H1 (cell line): ENCODE measurements around the gene HSPA12A. TPM values are rescaled to one million over a fixed set of nuclear protein-coding genes. Genes with fewer than 3 reads are reported as not detected.

Experiments
- CTCF ChIA-PET: fragments of 300-600 bp; sonication (Branson Sonifier 250); formaldehyde crosslinking; loops from one replicate; lab custom pipeline; 2021; ENCODE audit not compliant: partially characterized antibody; lab: Charles Lee
- POLR2A ChIA-PET: fragments of 300-600 bp; sonication (Branson Sonifier 250); formaldehyde crosslinking; loops from one replicate; lab custom pipeline; 2021; ENCODE audit warnings: inconsistent platforms; ENCODE audit not compliant: partially characterized antibody; lab: Charles Lee
- DNase-seq, 2 experiments: peaks; one replicate each; pipeline versions ENCODE4 v3.0.0 to v3.0.0-alpha.2; 2010 to 2022; ENCODE audit warnings: low spot score in 2 of 2, low read depth in 1 of 2, mixed read lengths in 1 of 2
- FAIRE-seq: peaks from 2 replicates; lab custom pipeline; 2011; peaks lifted over from hg19 to GRCh38; lab: Jason Lieb, UNC
- H2AFZ ChIP-seq: 2 replicates; pipeline ENCODE4 v1.8.1; 2012; ENCODE audit warnings: low read length, inconsistent platforms
- H2AK5ac ChIP-seq: 2 replicates; pipeline ENCODE4 v1.6.1; 2013; ENCODE audit warnings: low read depth, low read length
- H2BK120ac ChIP-seq: replicated peaks from 2 replicates; pipeline ENCODE3; 2013; ENCODE audit warnings: low read depth, low read length, inconsistent platforms
- H2BK12ac ChIP-seq: 2 replicates; pipeline ENCODE4 v1.6.1; 2013; ENCODE audit warnings: low read depth, low read length
- H2BK15ac ChIP-seq: 2 replicates; pipeline ENCODE4 v1.6.1; 2013; ENCODE audit warnings: low read length
- H2BK20ac ChIP-seq: 2 replicates; pipeline ENCODE4 v1.6.1; 2013; ENCODE audit warnings: low read length
- H2BK5ac ChIP-seq: 2 replicates; pipeline ENCODE4 v1.6.1; 2013; ENCODE audit warnings: low read depth, low read length
- H3K14ac ChIP-seq: 2 replicates; pipeline ENCODE4 v1.6.1; 2013; ENCODE audit warnings: inconsistent platforms; ENCODE audit not compliant: insufficient read length
- H3K18ac ChIP-seq: 2 replicates; pipeline ENCODE4 v1.6.1; 2013; ENCODE audit warnings: low read length; ENCODE audit errors: extremely low read depth
- H3K23ac ChIP-seq: 2 replicates; pipeline ENCODE4 v1.6.1; 2013; ENCODE audit warnings: inconsistent platforms; ENCODE audit not compliant: insufficient read length
- H3K23me2 ChIP-seq: 2 replicates; pipeline ENCODE4 v1.6.1; 2013; ENCODE audit warnings: low read depth, low read length
- H3K27ac ChIP-seq: 2 replicates; pipeline ENCODE4 v1.6.1; 2011; ENCODE audit warnings: low read depth, low read length, inconsistent platforms
- H3K27me3 ChIP-seq, 4 experiments: replicated peaks in 1 of 4; 1 replicate in 1 of 4; 2 replicates in 3 of 4; pipeline versions ENCODE4 v1.6.1 to v1.8.1; 2011 to 2013; ENCODE audit warnings: low read length in 3 of 4, mild to moderate bottlenecking in 3 of 4, inconsistent platforms in 2 of 4, mixed read lengths in 2 of 4, moderate library complexity in 1 of 4; ENCODE audit not compliant: control insufficient read depth in 3 of 4, insufficient read depth in 3 of 4; ENCODE audit errors: extremely low read depth in 1 of 4
- H3K36me3 ChIP-seq, 4 experiments: 2 replicates each; pipeline versions ENCODE4 v1.6.1 to v1.8.1; 2011 to 2013; ENCODE audit warnings: mild to moderate bottlenecking in 4 of 4, low read length in 3 of 4, moderate library complexity in 2 of 4, control low read depth in 1 of 4, inconsistent platforms in 1 of 4; ENCODE audit not compliant: insufficient read depth in 4 of 4, control insufficient read depth in 2 of 4
- H3K4ac ChIP-seq: replicated peaks from 2 replicates; pipeline ENCODE3; 2013; ENCODE audit warnings: low read length, low read depth, mixed read lengths, inconsistent platforms; ENCODE audit not compliant: insufficient read length
- H3K4me1 ChIP-seq, 4 experiments: replicated peaks in 1 of 4; 1 replicate in 1 of 4; 2 replicates in 3 of 4; pipeline versions ENCODE4 v1.6.1 to v1.8.1; 2011 to 2013; ENCODE audit warnings: low read length in 3 of 4, inconsistent platforms in 2 of 4, mixed read lengths in 1 of 4; ENCODE audit not compliant: insufficient read depth in 4 of 4, control insufficient read depth in 3 of 4
- H3K4me2 ChIP-seq, 2 experiments: 2 replicates each; pipeline versions ENCODE4 v1.6.1 to v1.8.1; 2011 to 2013; ENCODE audit warnings: low read depth in 2 of 2, low read length in 2 of 2, control low read depth in 1 of 2, inconsistent platforms in 1 of 2, mild to moderate bottlenecking in 1 of 2; ENCODE audit not compliant: insufficient read depth in 1 of 2
- H3K4me3 ChIP-seq, 4 experiments: fragments of 200-600, 300-600 bp in 1 of 4; sonication (generic), shearing (Covaris generic), sonication (Bioruptor Twin) in 1 of 4; 2 replicates each; pipeline versions ENCODE4 v1.5.1 to v1.8.1; 2011 to 2016; ENCODE audit warnings: low read length in 4 of 4, low read depth in 3 of 4, control low read depth in 2 of 4, inconsistent platforms in 2 of 4, mild to moderate bottlenecking in 2 of 4, mixed read lengths in 1 of 4, moderate library complexity in 1 of 4; ENCODE audit not compliant: insufficient read depth in 2 of 4; ENCODE audit errors: extremely low read depth in 1 of 4
- H3K56ac ChIP-seq: replicated peaks from 2 replicates; pipeline ENCODE3; 2013; ENCODE audit warnings: low read depth, mild to moderate bottlenecking, mixed read lengths, low read length, inconsistent platforms; ENCODE audit not compliant: insufficient read length
- H3K79me1 ChIP-seq: 2 replicates; pipeline ENCODE4 v1.6.1; 2013; ENCODE audit warnings: low read depth, low read length, control low read depth
- H3K79me2 ChIP-seq, 2 experiments: 2 replicates each; pipeline versions ENCODE4 v1.6.1 to v1.8.1; 2012 to 2013; ENCODE audit warnings: low read length in 2 of 2, mild to moderate bottlenecking in 2 of 2, inconsistent platforms in 1 of 2; ENCODE audit not compliant: insufficient read depth in 2 of 2, control insufficient read depth in 1 of 2
- H3K9ac ChIP-seq, 4 experiments: replicated peaks in 1 of 4; 1 replicate in 1 of 4; 2 replicates in 3 of 4; pipeline versions ENCODE4 v1.6.1 to v1.8.1; 2011 to 2013; ENCODE audit warnings: low read depth in 3 of 4, low read length in 3 of 4, control low read depth in 2 of 4, mild to moderate bottlenecking in 2 of 4, moderate library complexity in 2 of 4, inconsistent platforms in 1 of 4; ENCODE audit errors: extremely low read depth in 1 of 4
- H3K9me3 ChIP-seq, 2 experiments: 2 replicates each; pipeline versions ENCODE4 v1.6.1 to v1.8.1; 2012 to 2013; ENCODE audit warnings: mild to moderate bottlenecking in 2 of 2, moderate library complexity in 2 of 2, control low read depth in 1 of 2, inconsistent platforms in 1 of 2, low read depth in 1 of 2, low read length in 1 of 2, mixed read lengths in 1 of 2; ENCODE audit not compliant: insufficient read depth in 2 of 2
- H4K20me1 ChIP-seq, 2 experiments: replicated peaks in 1 of 2; 2 replicates each; pipeline versions ENCODE3 to v1.8.1; 2011 to 2013; ENCODE audit warnings: inconsistent platforms in 2 of 2, low read length in 2 of 2, mild to moderate bottlenecking in 1 of 2; ENCODE audit not compliant: insufficient read depth in 2 of 2, control insufficient read depth in 1 of 2
- H4K5ac ChIP-seq: 2 replicates; pipeline ENCODE4 v1.6.1; 2013; ENCODE audit warnings: low read length, low read depth, mixed read lengths, inconsistent platforms; ENCODE audit not compliant: insufficient read length
- H4K8ac ChIP-seq: 2 replicates; pipeline ENCODE4 v1.8.0; 2013; ENCODE audit warnings: mild to moderate bottlenecking, moderate library complexity, low read length, inconsistent platforms; ENCODE audit not compliant: insufficient read depth; ENCODE audit errors: extremely low read depth
- H4K91ac ChIP-seq: replicated peaks from 2 replicates; pipeline ENCODE3; 2013; ENCODE audit warnings: low read length, mixed read lengths, inconsistent platforms; ENCODE audit not compliant: insufficient read length
- BRCA1 ChIP-seq: IDR thresholded peaks from 2 replicates; pipeline ENCODE4 v1.6.1; 2012; ENCODE audit warnings: low read depth, low read length, improper control_type of control experiment
- JUN ChIP-seq: IDR thresholded peaks from 2 replicates; pipeline ENCODE4 v1.6.1; 2011; ENCODE audit warnings: low read depth, mild to moderate bottlenecking, improper control_type of control experiment, low read length
- NRF1 ChIP-seq: IDR thresholded peaks from 2 replicates; pipeline ENCODE4 v1.6.1; 2011; ENCODE audit warnings: mild to moderate bottlenecking, low read depth, low read length, improper control_type of control experiment
- POLR2A ChIP-seq, 2 experiments: IDR thresholded peaks; 1 replicate in 1 of 2; 2 replicates in 1 of 2; pipeline ENCODE4 v1.6.1; 2011; ENCODE audit warnings: low read depth in 2 of 2, low read length in 2 of 2, mild to moderate bottlenecking in 2 of 2; ENCODE audit errors: control extremely low read depth in 1 of 2
- POLR2AphosphoS5 ChIP-seq: IDR thresholded peaks from 2 replicates; pipeline ENCODE4 v1.6.1; 2011; ENCODE audit warnings: low read depth, low read length
- YY1 ChIP-seq: IDR thresholded peaks from 2 replicates; pipeline ENCODE4 v1.6.1; 2011; ENCODE audit warnings: low read depth, mild to moderate bottlenecking, low read length
- WGBS, 2 experiments: shearing (Covaris generic) in 1 of 2; methylation state at CpG; one replicate each; pipeline versions ENCODE4 v1.1.6 to v1.1.7; 2013 to 2015; ENCODE audit warnings: low lambda C conversion rate in 2 of 2, mixed read lengths in 2 of 2, inconsistent platforms in 1 of 2, low coverage in 1 of 2, missing lambda C conversion rate in 1 of 2; ENCODE audit not compliant: insufficient replicate concordance in 2 of 2, insufficient coverage in 1 of 2, insufficient read length in 1 of 2; ENCODE audit errors: extremely low coverage in 1 of 2, missing lambda C conversion rate in 1 of 2; 5-methylcytosine and 5-hydroxymethylcytosine counted together
- polyA plus RNA-seq, 7 experiments: library from polyadenylated mRNA; depleted of rRNA in 3 of 7; stranded (reverse) in 5 of 7; unstranded in 2 of 7; fragments of >200 nt in 5 of 7; fragments of 200-250 nt in 2 of 7; gene quantifications; 1 replicate in 5 of 7; 2 replicates in 1 of 7; 4 replicates in 1 of 7; pipeline versions ENCODE4 v1.2.1 to v1.2.3, GENCODE V29; 2011 to 2013; ENCODE audit warnings: missing spikeins in 2 of 7, mixed read lengths in 2 of 7
- total RNA-seq: library from RNA; stranded (reverse); fragmentation: NEBNext Ultra II Directional; extraction: Animal tissue kit (Norgen Biotek cat#: 25700); gene quantifications from 2 replicates; pipeline ENCODE4 v1.2.1, GENCODE V29; 2021

Gene HSPA12A
- total and polyA plus RNA-seq, 2 of the 8 experiments (the other 6 are each of a cell fraction or from before 2014, with no cell fraction given) = 3.1 to 6.9 TPM

GRCh38 chr10:116748041-116748440 lies 5.7 kb upstream of the HSPA12A start:
- Histone ChIP-seq H3K36me3 (no peaks in the 10 kb centered on the region), H4K5ac (no peak overlapping the region), H3K27me3 (peaks cover 1 to 23% (median 16%) of the 10 kb centered on the region in 4 experiments), H3K18ac (no peak overlapping the region), H4K91ac (no peak overlapping the region), H2BK12ac (no peak overlapping the region), H3K79me2 (no peaks in the 10 kb centered on the region), H3K4me1 (peaks cover 0 to 6% (median 0%) of the 10 kb centered on the region in 4 experiments; a peak in 2 of 7 replicates), H3K56ac (no peak overlapping the region), H4K8ac (no peak overlapping the region), H3K4me3 (no peak overlapping the region), H4K20me1 (peaks cover 0 to 3% of the 10 kb centered on the region in 2 experiments), H2AFZ (no peak overlapping the region), H2AK5ac (no peak overlapping the region), H3K23me2 (peaks cover 2% of the 10 kb centered on the region; the same call in 1 of the 2 replicates), H3K23ac (no peak overlapping the region), H3K9ac (no peak overlapping the region), H3K27ac (no peak overlapping the region), H3K9me3 (no peaks in the 10 kb centered on the region), H2BK120ac (no peak overlapping the region), H3K4me2 (no peak overlapping the region), H3K4ac (no peak overlapping the region), H2BK20ac (no peak overlapping the region), H2BK15ac (no peak overlapping the region), H3K79me1 (no peaks in the 10 kb centered on the region), H2BK5ac (no peak overlapping the region), H3K14ac (no peak overlapping the region)
- FAIRE-seq (no peak), DNase-seq (no peak)
- POLR2A ChIA-PET = no interaction called here
- CTCF ChIA-PET = interaction anchor here (0.8 to 2.7 kb wide), 6 partner anchors 11 to 226 kb away, joined by 3 to 15 read pairs (median 4); no protein-coding TSS in a partner anchor
- WGBS, 2 experiments = 93% methylated on average over 1 of the region's 1 CpG; no CpG with 5 or more reads in 1 of the 2 experiments
- TF ChIP-seq POLR2A (IDR thresholded peaks at IDR 0.05; ENCODE audit: control extremely low read depth in 1 of 2, low read depth in 2 of 2, low read length in 2 of 2) = no peak
- TF ChIP-seq BRCA1 = no peak
- no peak for TF ChIP-seq NRF1
- no peak for TF ChIP-seq YY1
- no peak for TF ChIP-seq POLR2AphosphoS5
- no peak for TF ChIP-seq JUN
